Panc1 (cell line): ENCODE data around the gene METAP1. TPM values are rescaled to one million over a fixed set of nuclear protein-coding genes. Genes with fewer than 3 reads are reported as not detected.

Source experiments
- ATAC-seq: fragments of 200-7000 bp; cut with Tn5 transposase; 2 replicates; pipeline ENCODE4 v1.9.1; 2020; ENCODE audit warnings: mild to moderate bottlenecking, moderate library complexity
- BruUV-seq: library from RNA; stranded (reverse); fragments of 400-500 nt; replicated peaks from 2 replicates; lab custom pipeline; 2021; lab: Mats Ljungman, UMichigan
- CTCF ChIA-PET: fragments of 300-600 bp; sonication (Branson Sonifier 250); formaldehyde crosslinking; loops from one replicate; lab custom pipeline; 2022; ENCODE audit warnings: antibody characterized with exemption; lab: Charles Lee
- POLR2A ChIA-PET: fragments of 300-600 bp; sonication (Branson Sonifier 250); formaldehyde crosslinking; loops from one replicate; lab custom pipeline; 2022; ENCODE audit warnings: antibody characterized with exemption; lab: Charles Lee
- DNase-seq: peaks from one replicate; pipeline ENCODE4 v3.0.0-alpha.2; 2010; ENCODE audit warnings: low read depth, low spot score
- H3K27ac ChIP-seq: 2 replicates; pipeline ENCODE4 v1.5.1; 2011; ENCODE audit warnings: mild to moderate bottlenecking, low read length, inconsistent platforms
- H3K27me3 ChIP-seq: fragments of 200-500 bp; sonication (Bioruptor generic); 2 replicates; pipeline ENCODE4 v1.6.0; 2014; ENCODE audit warnings: low read length, inconsistent platforms; ENCODE audit not compliant: control insufficient read depth, insufficient read depth
- H3K36me3 ChIP-seq: fragments of 200-500 bp; sonication (Bioruptor generic); 2 replicates; pipeline ENCODE4 v1.5.1; 2014; ENCODE audit warnings: inconsistent platforms, mild to moderate bottlenecking, low read length, moderate library complexity; ENCODE audit not compliant: control insufficient read depth, insufficient read depth
- H3K4me1 ChIP-seq: 2 replicates; pipeline ENCODE4 v1.5.1; 2011; ENCODE audit warnings: inconsistent platforms, mild to moderate bottlenecking, low read length, moderate library complexity; ENCODE audit not compliant: control insufficient read depth, insufficient read depth
- H3K4me3 ChIP-seq, 2 experiments: 2 replicates each; pipeline ENCODE4 v1.5.1; 2011 to 2012; ENCODE audit warnings: low read depth in 2 of 2, low read length in 2 of 2, mild to moderate bottlenecking in 2 of 2, inconsistent platforms in 1 of 2, moderate library complexity in 1 of 2
- H3K9me3 ChIP-seq: fragments of 200-500 bp; sonication (Bioruptor generic); 2 replicates; pipeline ENCODE4 v1.5.1; 2014; ENCODE audit warnings: low read depth, mild to moderate bottlenecking, inconsistent platforms, low read length, moderate library complexity; ENCODE audit not compliant: control insufficient read depth, insufficient read depth
- CTCF ChIP-seq: fragments of 450-650 bp; IDR thresholded peaks from 2 replicates; pipeline ENCODE4 v1.5.1; 2017; ENCODE audit warnings: mild to moderate bottlenecking
- POLR2AphosphoS5 ChIP-seq: IDR thresholded peaks from 2 replicates; pipeline ENCODE4 v1.6.1; 2012; ENCODE audit warnings: mild to moderate bottlenecking, low read depth, low read length, moderate library complexity
- REST ChIP-seq, 2 experiments: IDR thresholded peaks; 2 replicates each; pipeline ENCODE4 v1.6.1; 2011 to 2012; ENCODE audit warnings: low read depth in 2 of 2, control low read depth in 1 of 2, low read length in 1 of 2, mild to moderate bottlenecking in 1 of 2, moderate library complexity in 1 of 2; ENCODE audit not compliant: insufficient read depth in 1 of 2
- SIN3A ChIP-seq: IDR thresholded peaks from 2 replicates; pipeline ENCODE4 v1.6.1; 2012; ENCODE audit warnings: low read depth, mild to moderate bottlenecking, low read length, moderate library complexity, borderline replicate concordance; ENCODE audit not compliant: insufficient read depth
- TCF7L2 ChIP-seq: IDR thresholded peaks from 2 replicates; pipeline ENCODE4 v1.6.1; 2011; ENCODE audit warnings: mild to moderate bottlenecking, low read depth, low read length, inconsistent platforms
- in situ Hi-C: cut with HindIII; loops from 2 replicates; pipeline ENCODE4 v1.10.0; 2016; ENCODE audit warnings: low sequenced_read_pairs, low pct_unique_long_range_greater_than_20kb
- intact Hi-C: fragments of 100-400 bp; cut with micrococcal nuclease; formaldehyde crosslinking; loops from one replicate; pipeline ENCODE4 v1.10.0; 2022; ENCODE audit not compliant: unreplicated experiment
- total RNA-seq: library from RNA; stranded (reverse); gene quantifications from one replicate; pipeline ENCODE4 v1.2.1, GENCODE V29; 2021; ENCODE audit not compliant: unreplicated experiment

METAP1 gene
- total RNA-seq, 1 experiment from 2014 or later: 51.9 TPM

- intact Hi-C loops: no loop called here
- ChIA-PET POLR2A (no interaction called here), CTCF (no interaction called here)
- no peak overlapping the region for H3K4me3 ChIP-seq
- no peak overlapping the region for H3K27ac ChIP-seq
- no TSS peak for BruUV-seq
- ATAC-seq: no peak
- H3K27me3 ChIP-seq: no peaks in the 10 kb centered on the region
- H3K9me3 ChIP-seq: no peaks in the 10 kb centered on the region
- no peak for DNase-seq
- H3K36me3 ChIP-seq: peaks cover 21% of the 10 kb centered on the region
- no peaks in the 10 kb centered on the region for H3K4me1 ChIP-seq
- in situ Hi-C loops: no loop called here
- TF ChIP-seq POLR2AphosphoS5 (no peak), SIN3A (no peak), CTCF (no peak), REST (IDR thresholded peaks at IDR 0.05; ENCODE audit: insufficient read depth in 1 of 2, low read depth in 2 of 2, low read length in 1 of 2) (no peak), TCF7L2 (no peak)
Measured at GRCh38 chr4:99077177-99077576, 81.7 kb downstream of the METAP1 start.

- POLR2A ChIA-PET: no interaction called here
- Histone ChIP-seq H3K27ac (no peak overlapping the region), H3K4me3 (no peak overlapping the region), H3K27me3 (no peaks in the 10 kb centered on the region), H3K36me3 (peaks cover 16% of the 10 kb centered on the region), H3K9me3 (no peaks in the 10 kb centered on the region), H3K4me1 (no peaks in the 10 kb centered on the region)
- CTCF ChIA-PET: no interaction called here
- no peak for DNase-seq
- no TSS peak for BruUV-seq
- ATAC-seq: no peak
- in situ Hi-C loops: no loop called here
- intact Hi-C loops: no loop called here
- TF ChIP-seq TCF7L2 (no peak), CTCF (no peak), SIN3A (no peak), REST (IDR thresholded peaks at IDR 0.05; ENCODE audit: insufficient read depth in 1 of 2, low read depth in 2 of 2, low read length in 1 of 2) (no peak), POLR2AphosphoS5 (no peak)
Measured at GRCh38 chr4:99078336-99078735, 82.8 kb downstream of the METAP1 start.
